HCT116 (cell line): ENCODE results near the gene PIK3CB. TPM values are rescaled to one million over a fixed set of nuclear protein-coding genes. Genes with fewer than 3 reads are reported as not detected.

Source experiments
- ATAC-seq: fragments of 200-7000 bp; cut with Tn5 transposase; 2 replicates; pipeline ENCODE4 v1.9.1; 2020; ENCODE audit warnings: mild to moderate bottlenecking, moderate library complexity
- BruUV-seq: library from RNA; stranded (reverse); fragments of 400-500 nt; replicated peaks from 2 replicates; lab custom pipeline; 2021; lab: Mats Ljungman, UMichigan
- CTCF ChIA-PET: fragments of 300-600 bp; sonication (Branson Sonifier 250); formaldehyde crosslinking; loops from one replicate; lab custom pipeline; 2021; ENCODE audit warnings: antibody characterized with exemption; lab: Charles Lee
- POLR2A ChIA-PET: fragments of 300-600, 350-600 bp; sonication (Branson Sonifier 250); formaldehyde crosslinking; loops from one replicate; lab custom pipeline; 2021; ENCODE audit warnings: antibody characterized with exemption; lab: Charles Lee
- RAD21 ChIA-PET, 2 experiments: fragments of 300-600 bp; sonication (Branson Sonifier 250); formaldehyde crosslinking; loops; one replicate each; lab custom pipeline; 2023; ENCODE audit warnings: low total read pairs in 2 of 2; ENCODE audit not compliant: uncharacterized antibody in 2 of 2, unreplicated experiment in 2 of 2, low non-redundant PET in 1 of 2; lab: Charles Lee
- DNase-seq: peaks from one replicate; pipeline ENCODE4 v3.0.0-alpha.2; 2010; ENCODE audit warnings: low read depth, low spot score
- H2AFZ ChIP-seq: fragments of 200-600 bp; shearing (Covaris generic), sonication (generic); 2 replicates; pipeline ENCODE4 v1.6.1; 2017; ENCODE audit warnings: low read depth, mixed run types, mixed read lengths, antibody characterized with exemption, low read length; ENCODE audit not compliant: poor library complexity, severe bottlenecking
- H3K27ac ChIP-seq: 2 replicates; pipeline ENCODE4 v1.5.1; 2012; ENCODE audit warnings: low read depth, low read length
- H3K27me3 ChIP-seq: fragments of 200-600 bp; sonication (generic); 2 replicates; pipeline ENCODE4 v1.6.1; 2016; ENCODE audit warnings: mixed run types, low read length, mixed read lengths; ENCODE audit not compliant: insufficient read depth
- H3K36me3 ChIP-seq, 2 experiments: fragments of 200-500 bp in 1 of 2; fragments of 200-600 bp in 1 of 2; sonication (Bioruptor generic) in 1 of 2; sonication (generic) in 1 of 2; 2 replicates each; pipeline versions ENCODE4 v1.5.1 to v1.6.1; 2014 to 2016; ENCODE audit warnings: low read length in 2 of 2, inconsistent platforms in 1 of 2, mixed read lengths in 1 of 2, mixed run types in 1 of 2; ENCODE audit not compliant: insufficient read depth in 2 of 2, control insufficient read depth in 1 of 2
- H3K4me1 ChIP-seq, 2 experiments: fragments of 200-600 bp in 1 of 2; sonication (generic) in 1 of 2; 2 replicates each; pipeline versions ENCODE4 v1.5.1 to v1.6.1; 2012 to 2017; ENCODE audit warnings: low read length in 2 of 2, inconsistent platforms in 1 of 2, mild to moderate bottlenecking in 1 of 2, mixed read lengths in 1 of 2, mixed run types in 1 of 2, moderate library complexity in 1 of 2; ENCODE audit not compliant: insufficient read depth in 2 of 2, control insufficient read depth in 1 of 2
- H3K4me2 ChIP-seq: fragments of 200-600 bp; sonication (generic); 2 replicates; pipeline ENCODE4 v1.6.1; 2017; ENCODE audit warnings: mixed run types, low read length, mixed read lengths
- H3K4me3 ChIP-seq, 2 experiments: fragments of 200-600 bp in 1 of 2; sonication (generic) in 1 of 2; replicated peaks in 1 of 2; 2 replicates each; pipeline ENCODE4 v1.5.1; 2011 to 2016; ENCODE audit warnings: low read length in 2 of 2, control low read depth in 1 of 2, low read depth in 1 of 2, mild to moderate bottlenecking in 1 of 2, mixed read lengths in 1 of 2, mixed run types in 1 of 2
- H3K79me2 ChIP-seq: fragments of 200-600 bp; sonication (generic); 2 replicates; pipeline ENCODE4 v1.6.1; 2017; ENCODE audit warnings: mild to moderate bottlenecking, mixed run types, low read length, moderate library complexity, mixed read lengths; ENCODE audit not compliant: insufficient read depth
- H3K9ac ChIP-seq: fragments of 200-600 bp; sonication (generic); 2 replicates; pipeline ENCODE4 v1.6.1; 2016; ENCODE audit warnings: low read length, mixed read lengths
- H3K9me2 ChIP-seq: fragments of 200-600 bp; sonication (generic), shearing (Covaris generic); 2 replicates; pipeline ENCODE4 v1.6.1; 2017; ENCODE audit warnings: mixed run types, mild to moderate bottlenecking, moderate library complexity; ENCODE audit not compliant: insufficient read depth
- H3K9me3 ChIP-seq, 2 experiments: fragments of 200-500 bp in 1 of 2; fragments of 200-600 bp in 1 of 2; sonication (Bioruptor generic) in 1 of 2; sonication (generic) in 1 of 2; 2 replicates each; pipeline ENCODE4 v1.6.1; 2014 to 2017; ENCODE audit warnings: low read length in 2 of 2, mixed read lengths in 2 of 2, inconsistent platforms in 1 of 2, low read depth in 1 of 2, mild to moderate bottlenecking in 1 of 2, mixed run types in 1 of 2, moderate library complexity in 1 of 2; ENCODE audit not compliant: control insufficient read depth in 1 of 2, insufficient read depth in 1 of 2
- H4K20me1 ChIP-seq: fragments of 200-600 bp; sonication (generic), shearing (Covaris generic); 2 replicates; pipeline ENCODE4 v1.6.1; 2017; ENCODE audit warnings: mixed run types, mild to moderate bottlenecking, moderate library complexity; ENCODE audit not compliant: insufficient read depth
- EZH2 ChIP-seq: fragments of 200-600 bp; sonication (generic); IDR thresholded peaks from 2 replicates; pipeline ENCODE4 v1.6.1; 2017; ENCODE audit warnings: antibody characterized with exemption, mixed run types
- REST ChIP-seq: IDR thresholded peaks from 2 replicates; pipeline ENCODE4 v1.6.1; 2012; ENCODE audit warnings: low read depth
- SP1 ChIP-seq: IDR thresholded peaks from 2 replicates; pipeline ENCODE4 v1.6.1; 2012; ENCODE audit warnings: low read depth
- ZBTB33 ChIP-seq: IDR thresholded peaks from 2 replicates; pipeline ENCODE4 v1.6.1; 2011; ENCODE audit warnings: mild to moderate bottlenecking, low read length, moderate library complexity; ENCODE audit not compliant: insufficient replicate concordance; ENCODE audit errors: extremely low read depth
- intact Hi-C: fragments of 100-400 bp; cut with micrococcal nuclease; formaldehyde crosslinking; loops from 2 replicates; pipeline ENCODE4 v1.10.0; 2022
- total RNA-seq: library from RNA; stranded (reverse); gene quantifications from one replicate; pipeline ENCODE4 v1.2.1, GENCODE V29; 2021; ENCODE audit not compliant: unreplicated experiment

Gene PIK3CB
- total RNA-seq, 1 experiment from 2014 or later: 44.3 TPM

GRCh38 chr3:138646513-138646912, 188.2 kb downstream of the PIK3CB start:
- Histone ChIP-seq H3K4me2 (no peak overlapping the region), H3K36me3 (peaks cover 6 to 17% of the 10 kb centered on the region in 2 experiments; a peak in 3 of 4 replicates), H3K9me3 (peaks cover 4 to 6% of the 10 kb centered on the region in 2 experiments; a peak in 2 of 4 replicates), H4K20me1 (no peaks in the 10 kb centered on the region), H3K9me2 (no peaks in the 10 kb centered on the region)
- ChIA-PET CTCF (no interaction called here), POLR2A (no interaction called here)
- intact Hi-C loops: no loop called here
- TF ChIP-seq ZBTB33 (no peak), REST (no peak), EZH2 (no peak), SP1 (no peak)
- TF ChIP-seq, all 23 proteins: peak for 0
- Histone ChIP-seq H3K4me3 (no peak overlapping the region), H3K79me2 (no peaks in the 10 kb centered on the region), H2AFZ (no peak overlapping the region), H3K4me1 (no peaks in the 10 kb centered on the region), H3K27me3 (no peaks in the 10 kb centered on the region), H3K27ac (no peak overlapping the region), H3K9ac (no peak overlapping the region)
- DNase-seq (no peak), ATAC-seq (no peak)
- RAD21 ChIA-PET: no interaction called here
- BruUV-seq: no TSS peak
